Retina (tissue), 1 donor: Measurements from ENCODE around the gene VAT1.

Source experiments
- DNase-seq: peaks from one replicate; pipeline ENCODE4 v3.0.0-alpha.2; 2016

VAT1 gene

GRCh38 chr17:42967925-42968324 lies 54.3 kb downstream of the VAT1 start:
- DNase-seq, result no peak
